Fibroblast of lung (primary cell): ENCODE results near the gene DDB1. TPM values are rescaled to one million over a fixed set of nuclear protein-coding genes. Genes with fewer than 3 reads are reported as not detected.

Source experiments
- DNase-seq, 2 donors: peaks; one replicate each; pipeline versions ENCODE4 v3.0.0 to v3.0.0-alpha.2; 2010; ENCODE audit warnings: low read depth in 2 of 2
- H2AFZ ChIP-seq: 2 replicates; pipeline ENCODE4 v1.5.1; 2012; ENCODE audit warnings: low read length, control low read depth, inconsistent platforms
- H3K27ac ChIP-seq: 2 replicates; pipeline ENCODE4 v1.5.1; 2011; ENCODE audit warnings: low read length, control low read depth; ENCODE audit not compliant: insufficient read depth
- H3K27me3 ChIP-seq: 2 replicates; pipeline ENCODE4 v1.5.1; 2011; ENCODE audit warnings: mild to moderate bottlenecking, low read length; ENCODE audit not compliant: control insufficient read depth, insufficient read depth
- H3K36me3 ChIP-seq: 2 replicates; pipeline ENCODE4 v1.5.1; 2011; ENCODE audit warnings: low read length; ENCODE audit not compliant: control insufficient read depth, insufficient read depth
- H3K4me1 ChIP-seq: 2 replicates; pipeline ENCODE4 v1.5.1; 2011; ENCODE audit warnings: low read length; ENCODE audit not compliant: control insufficient read depth, insufficient read depth; ENCODE audit errors: extremely low read depth
- H3K4me2 ChIP-seq: 2 replicates; pipeline ENCODE4 v1.5.1; 2011; ENCODE audit warnings: low read length, control low read depth; ENCODE audit not compliant: insufficient read depth; ENCODE audit errors: extremely low read depth
- H3K4me3 ChIP-seq, 4 experiments: fragments of 200-600 bp in 1 of 4; sonication (generic) in 1 of 4; replicated peaks in 1 of 4; 2 replicates each; pipeline ENCODE4 v1.5.1; 2011 to 2016; ENCODE audit warnings: low read length in 4 of 4, low read depth in 3 of 4, mild to moderate bottlenecking in 3 of 4, control low read depth in 2 of 4, inconsistent platforms in 1 of 4, mixed read lengths in 1 of 4; ENCODE audit not compliant: insufficient read depth in 1 of 4; ENCODE audit errors: control extremely low read depth in 1 of 4
- H3K79me2 ChIP-seq: 2 replicates; pipeline ENCODE4 v1.5.1; 2012; ENCODE audit warnings: mild to moderate bottlenecking, low read length, inconsistent platforms; ENCODE audit not compliant: control insufficient read depth, insufficient read depth
- H3K9ac ChIP-seq: 2 replicates; pipeline ENCODE4 v1.5.1; 2011; ENCODE audit warnings: mild to moderate bottlenecking, low read length, control low read depth; ENCODE audit not compliant: insufficient read depth
- H3K9me3 ChIP-seq: 2 replicates; pipeline ENCODE4 v1.5.1; 2012; ENCODE audit warnings: low read depth, low read length; ENCODE audit not compliant: control insufficient read depth, insufficient read depth
- H4K20me1 ChIP-seq: 2 replicates; pipeline ENCODE4 v1.5.1; 2011; ENCODE audit warnings: low read length; ENCODE audit not compliant: control insufficient read depth, insufficient read depth; ENCODE audit errors: extremely low read depth
- CTCF ChIP-seq, 2 donors: IDR thresholded peaks in 1 of 2; conservative IDR thresholded peaks in 1 of 2; 1 replicate in 1 of 2; 2 replicates in 1 of 2; pipeline ENCODE4 v1.5.1; 2011 to 2012; ENCODE audit warnings: low read length in 2 of 2, control low read depth in 1 of 2, inconsistent platforms in 1 of 2, low read depth in 1 of 2, mild to moderate bottlenecking in 1 of 2
- EZH2 ChIP-seq: IDR thresholded peaks from 2 replicates; pipeline ENCODE4 v1.5.1; 2012; ENCODE audit warnings: low read length, control low read depth, mild to moderate bottlenecking; ENCODE audit errors: missing control alignments
- polyA plus RNA-seq, 2 donors: library from polyadenylated mRNA; depleted of rRNA in 1 of 2; stranded (reverse) in 1 of 2; unstranded in 1 of 2; fragments of >200 nt; gene quantifications; 2 replicates each; pipeline ENCODE4 v1.2.1, GENCODE V29; 2011 to 2012; ENCODE audit warnings: missing spikeins in 1 of 2
- total RNA-seq: library from RNA; depleted of rRNA; stranded (reverse); fragments of >200 nt; gene quantifications from 2 replicates; pipeline ENCODE4 v1.2.1, GENCODE V29; 2014

The DDB1 gene
- total and polyA plus RNA-seq, 2 donors (not counting 1 experiment from before 2014, with no cell fraction given), result 282 to 298 TPM

- peak within 1 kb of the TSS; percentile 94 for H3K9ac ChIP-seq
- H3K9me3 ChIP-seq, result no peaks in the 10 kb centered on the region
- H3K4me1 ChIP-seq, result peaks cover 10% of the 10 kb centered on the region
- H3K4me3 ChIP-seq, result peak within 1 kb of the TSS; percentile 84 to 99 (median 98)
- TF ChIP-seq CTCF (conservative IDR thresholded peaks at IDR 0.05 in 1 of 2, IDR thresholded peaks at IDR 0.05 in 1 of 2; ENCODE audit: low read depth in 1 of 2, low read length in 2 of 2) (no peak), EZH2 (no peak)
- DNase-seq, result peak; percentile 93 to 95
- peak within 1 kb of the TSS; percentile 99 for H3K27ac ChIP-seq
- peak within 1 kb of the TSS; percentile 98 for H2AFZ ChIP-seq
- no peaks in the 10 kb centered on the region for H3K27me3 ChIP-seq
- H3K79me2 ChIP-seq, result peaks cover 26% of the 10 kb centered on the region
- H3K4me2 ChIP-seq, result peak within 1 kb of the TSS; percentile 93
- H4K20me1 ChIP-seq, result no peaks in the 10 kb centered on the region
- H3K36me3 ChIP-seq, result peaks cover 10% of the 10 kb centered on the region
Observed at GRCh38 chr11:61361741-61362541, 29.0 kb upstream of the DDB1 start, which contains the start of the genes CYB561A3 and TMEM138. TSS of gene CYB561A3 (minus strand) at chr11:61361882. CDS start at chr11:61356713, 5,169 bp downstream. TSS of gene TMEM138 (plus strand) at chr11:61362374. CDS start at chr11:61364391, 2,017 bp downstream.

GRCh38 chr11:61361237-61361740 is 28.4 kb upstream of the DDB1 start:
- peak overlapping the region; percentile 94 for H3K9ac ChIP-seq
- H3K36me3 ChIP-seq, result peaks cover 7% of the 10 kb centered on the region
- peak overlapping the region; percentile 84 to 99 (median 98) for H3K4me3 ChIP-seq
- peak overlapping the region; percentile 92 for H3K4me2 ChIP-seq
- no peaks in the 10 kb centered on the region for H4K20me1 ChIP-seq
- H3K9me3 ChIP-seq, result no peaks in the 10 kb centered on the region
- peak overlapping the region; percentile 51 for H2AFZ ChIP-seq
- no peaks in the 10 kb centered on the region for H3K27me3 ChIP-seq
- TF ChIP-seq EZH2 (no peak), CTCF (conservative IDR thresholded peaks at IDR 0.05 in 1 of 2, IDR thresholded peaks at IDR 0.05 in 1 of 2; ENCODE audit: low read depth in 1 of 2, low read length in 2 of 2) (no peak)
- no peak for DNase-seq
- peaks cover 7% of the 10 kb centered on the region for H3K4me1 ChIP-seq
- peaks cover 26% of the 10 kb centered on the region for H3K79me2 ChIP-seq
- peak overlapping the region; percentile 99 for H3K27ac ChIP-seq

GRCh38 chr11:61359516-61359915 is 26.6 kb upstream of the DDB1 start:
- Histone ChIP-seq H4K20me1 (no peaks in the 10 kb centered on the region), H3K9ac (no peak overlapping the region), H3K27ac (no peak overlapping the region), H3K79me2 (peaks cover 26% of the 10 kb centered on the region), H3K9me3 (no peaks in the 10 kb centered on the region), H3K27me3 (no peaks in the 10 kb centered on the region), H3K4me2 (no peak overlapping the region), H3K4me1 (peaks cover 4% of the 10 kb centered on the region), H3K36me3 (peaks cover 5% of the 10 kb centered on the region), H3K4me3 (no peak overlapping the region), H2AFZ (no peak overlapping the region)
- TF ChIP-seq EZH2 (no peak), CTCF (conservative IDR thresholded peaks at IDR 0.05 in 1 of 2, IDR thresholded peaks at IDR 0.05 in 1 of 2; ENCODE audit: low read depth in 1 of 2, low read length in 2 of 2) (no peak)
- DNase-seq, result no peak
